ENCODE data around the gene COLEC11.
"Not testable (repeated sequence)": the region's sequence is repeated elsewhere in the genome, so short reads cannot be mapped to it uniquely, and the experiment has no call there.

COLEC11 gene

GRCh38 chr2:3656762-3657721, 62.1 kb downstream of the COLEC11 start:
- no peak overlapping the region for H2AFZ ChIP-seq (ENCODE audit: low read depth)
- H3K27me3 ChIP-seq (ENCODE audit: insufficient read depth, low read depth) = no peaks in the 10 kb centered on the region
- no peak overlapping the region for H3K27ac ChIP-seq
- H3K36me3 ChIP-seq (ENCODE audit: insufficient read depth) = no peaks in the 10 kb centered on the region
- no peak overlapping the region for H3K4me3 ChIP-seq (IDR thresholded peaks at IDR 0.05; ENCODE audit: insufficient read depth, low read depth, low read length)
- H3K4me2 ChIP-seq = no peak overlapping the region
- no peak for TF ChIP-seq CTCF (conservative IDR thresholded peaks at IDR 0.05; ENCODE audit: low read depth, low read length)
- no peak overlapping the region for H3K9ac ChIP-seq
- no peaks in the 10 kb centered on the region for H4K20me1 ChIP-seq (ENCODE audit: insufficient read depth)
- no peaks in the 10 kb centered on the region for H3K79me2 ChIP-seq (ENCODE audit: insufficient read depth, low read depth)
- peaks cover 8% of the 10 kb centered on the region for H3K4me1 ChIP-seq (ENCODE audit: low read depth, poor library complexity, severe bottlenecking)

GRCh38 chr2:3657881-3658280, 63.0 kb downstream of the COLEC11 start, which contains the start of gene ALLC:
Gene ALLC, plus strand, starts transcription at chr2:3658200. Its CDS starts 12,958 bp downstream, at chr2:3671158.
- Histone ChIP-seq H3K27ac (no peak within 1 kb of the TSS), H2AFZ (ENCODE audit: low read depth) (no peak within 1 kb of the TSS), H3K4me3 (IDR thresholded peaks at IDR 0.05; ENCODE audit: insufficient read depth, low read depth, low read length) (no peak within 1 kb of the TSS), H3K4me1 (ENCODE audit: low read depth, poor library complexity, severe bottlenecking) (no peaks in the 10 kb centered on the region), H3K9ac (no peak within 1 kb of the TSS), H3K4me2 (no peak within 1 kb of the TSS), H3K27me3 (ENCODE audit: insufficient read depth, low read depth) (no peaks in the 10 kb centered on the region), H4K20me1 (ENCODE audit: insufficient read depth) (no peaks in the 10 kb centered on the region), H3K79me2 (ENCODE audit: insufficient read depth, low read depth) (no peaks in the 10 kb centered on the region), H3K36me3 (ENCODE audit: insufficient read depth) (no peaks in the 10 kb centered on the region)
- TF ChIP-seq CTCF (conservative IDR thresholded peaks at IDR 0.05; ENCODE audit: low read depth, low read length) = no peak

- Histone ChIP-seq H2AFZ (ENCODE audit: low read depth) (no peak overlapping the region), H3K4me2 (no peak overlapping the region), H3K27me3 (ENCODE audit: insufficient read depth, low read depth) (no peaks in the 10 kb centered on the region), H4K20me1 (ENCODE audit: insufficient read depth) (no peaks in the 10 kb centered on the region), H3K4me3 (IDR thresholded peaks at IDR 0.05; ENCODE audit: insufficient read depth, low read depth, low read length) (no peak overlapping the region), H3K27ac (no peak overlapping the region), H3K9ac (no peak overlapping the region), H3K79me2 (ENCODE audit: insufficient read depth, low read depth) (no peaks in the 10 kb centered on the region), H3K36me3 (ENCODE audit: insufficient read depth) (no peaks in the 10 kb centered on the region), H3K4me1 (ENCODE audit: low read depth, poor library complexity, severe bottlenecking) (no peaks in the 10 kb centered on the region)
- no peak for TF ChIP-seq CTCF (conservative IDR thresholded peaks at IDR 0.05; ENCODE audit: low read depth, low read length)
These were observed 64.8 kb downstream of the COLEC11 start for GRCh38 chr2:3659447-3660432.

GRCh38 chr2:3660640-3661039, 65.7 kb downstream of the COLEC11 start:
- not testable (repeated sequence) for H2AFZ ChIP-seq (ENCODE audit: low read depth); H3K9ac ChIP-seq; H3K4me2 ChIP-seq; H3K79me2 ChIP-seq (ENCODE audit: insufficient read depth, low read depth); H4K20me1 ChIP-seq (ENCODE audit: insufficient read depth); H3K36me3 ChIP-seq (ENCODE audit: insufficient read depth); H3K4me3 ChIP-seq (IDR thresholded peaks at IDR 0.05; ENCODE audit: insufficient read depth, low read depth, low read length); H3K27ac ChIP-seq; H3K4me1 ChIP-seq (ENCODE audit: low read depth, poor library complexity, severe bottlenecking); H3K27me3 ChIP-seq (ENCODE audit: insufficient read depth, low read depth)

Data from KMS-11 (cell line).